Thoracic aorta (tissue), 2 donors: ENCODE measurements around the gene BCO1. TPM values are rescaled to one million over a fixed set of nuclear protein-coding genes. Genes with fewer than 3 reads are reported as not detected.

Source experiments
- ATAC-seq: fragments of 150-250 bp; one replicate; pipeline ENCODE4 v1.8.0; 2017; ENCODE audit warnings: low read depth; ENCODE audit not compliant: insufficient number of reproducible peaks, low FRiP score
- DNase-seq: peaks from one replicate; pipeline ENCODE4 v3.0.0-alpha.2; 2020; ENCODE audit warnings: low spot score
- H3K27ac ChIP-seq, 2 donors: fragments of 200-600 bp; sonication (generic); 1 replicate in 1 of 2; 2 replicates in 1 of 2; pipeline ENCODE4 v1.5.1; 2016; ENCODE audit warnings: mild to moderate bottlenecking in 2 of 2, moderate library complexity in 2 of 2
- H3K27me3 ChIP-seq: fragments of 200-600 bp; sonication (generic); replicated peaks from 2 replicates; pipeline ENCODE4 v1.6.0; 2016; ENCODE audit warnings: mild to moderate bottlenecking; ENCODE audit not compliant: insufficient read depth
- H3K36me3 ChIP-seq: fragments of 200-600 bp; sonication (generic); one replicate; pipeline ENCODE4 v1.5.1; 2016
- H3K4me1 ChIP-seq, 2 donors: fragments of 200-600 bp; sonication (generic); 1 replicate in 1 of 2; 2 replicates in 1 of 2; pipeline versions ENCODE4 v1.5.1 to v1.6.0; 2016; ENCODE audit warnings: low read depth in 2 of 2, mild to moderate bottlenecking in 1 of 2; ENCODE audit not compliant: control insufficient read depth in 1 of 2
- H3K4me3 ChIP-seq: fragments of 200-600 bp; sonication (generic); 2 replicates; pipeline ENCODE4 v1.5.1; 2016; ENCODE audit warnings: mild to moderate bottlenecking
- H3K9me3 ChIP-seq: fragments of 200-600 bp; sonication (generic); 2 replicates; pipeline ENCODE4 v1.5.1; 2016
- total RNA-seq, 2 donors: library from RNA; depleted of rRNA; stranded (reverse); fragments of >200 nt; gene quantifications; one replicate each; pipeline versions ENCODE4 v1.1.0 to v1.2.3, GENCODE V29; 2016
- TF ChIP-seq, protein P1 (sequence below): fragments of 200-600 bp; sonication (generic); IDR thresholded peaks from one replicate; pipeline ENCODE4 v1.5.1; 2019; ENCODE audit warnings: antibody characterized with exemption

The BCO1 gene
- total RNA-seq, 2 donors from 2014 or later: not detected

DNA sequence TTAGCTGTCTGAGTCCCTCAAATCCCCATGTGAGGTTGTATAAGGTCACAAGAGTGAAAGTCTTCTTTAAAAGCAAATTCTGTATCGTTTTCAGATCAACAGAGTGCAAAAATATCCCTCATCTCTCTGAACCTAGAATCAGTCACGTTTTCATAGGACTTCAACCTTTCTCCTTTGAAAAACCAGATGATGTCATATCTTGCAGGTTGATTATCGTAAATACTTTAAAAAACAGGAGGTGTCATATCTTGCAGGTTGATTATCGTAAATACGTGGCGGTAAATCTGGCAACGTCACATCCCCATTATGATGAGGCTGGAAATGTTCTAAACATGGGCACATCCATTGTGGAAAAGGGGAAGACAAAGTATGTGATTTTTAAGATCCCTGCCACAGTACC lies 25.9 kb downstream of the BCO1 start:
- Histone ChIP-seq H3K9me3 (no peaks in the 10 kb centered on the region), H3K4me3 (no peak overlapping the region), H3K27ac (no peak overlapping the region), H3K27me3 (no peaks in the 10 kb centered on the region), H3K36me3 (no peaks in the 10 kb centered on the region), H3K4me1 (peaks cover 0 to 8% of the 10 kb centered on the region in 2 donors)
- ATAC-seq (no peak), DNase-seq (no peak)
- TF ChIP-seq, protein P1, sequence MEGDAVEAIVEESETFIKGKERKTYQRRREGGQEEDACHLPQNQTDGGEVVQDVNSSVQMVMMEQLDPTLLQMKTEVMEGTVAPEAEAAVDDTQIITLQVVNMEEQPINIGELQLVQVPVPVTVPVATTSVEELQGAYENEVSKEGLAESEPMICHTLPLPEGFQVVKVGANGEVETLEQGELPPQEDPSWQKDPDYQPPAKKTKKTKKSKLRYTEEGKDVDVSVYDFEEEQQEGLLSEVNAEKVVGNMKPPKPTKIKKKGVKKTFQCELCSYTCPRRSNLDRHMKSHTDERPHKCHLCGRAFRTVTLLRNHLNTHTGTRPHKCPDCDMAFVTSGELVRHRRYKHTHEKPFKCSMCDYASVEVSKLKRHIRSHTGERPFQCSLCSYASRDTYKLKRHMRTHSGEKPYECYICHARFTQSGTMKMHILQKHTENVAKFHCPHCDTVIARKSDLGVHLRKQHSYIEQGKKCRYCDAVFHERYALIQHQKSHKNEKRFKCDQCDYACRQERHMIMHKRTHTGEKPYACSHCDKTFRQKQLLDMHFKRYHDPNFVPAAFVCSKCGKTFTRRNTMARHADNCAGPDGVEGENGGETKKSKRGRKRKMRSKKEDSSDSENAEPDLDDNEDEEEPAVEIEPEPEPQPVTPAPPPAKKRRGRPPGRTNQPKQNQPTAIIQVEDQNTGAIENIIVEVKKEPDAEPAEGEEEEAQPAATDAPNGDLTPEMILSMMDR: no peak

DNA sequence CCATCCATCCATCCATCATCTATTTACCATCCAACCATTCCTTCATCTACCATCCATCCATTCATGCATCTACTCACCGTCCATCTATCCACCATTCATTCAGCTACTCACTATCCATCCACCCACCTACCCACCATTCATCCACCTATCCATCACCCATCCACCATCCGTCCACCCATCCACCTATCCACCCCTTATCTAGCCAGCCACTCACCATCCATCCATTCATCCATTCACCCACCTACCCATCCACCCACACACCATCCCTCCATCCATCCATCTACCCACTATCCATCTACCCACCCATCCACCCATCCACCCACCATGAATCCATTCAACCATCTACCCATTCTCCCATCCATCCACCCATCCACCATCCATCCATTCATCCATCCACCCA lies 26.6 kb downstream of the BCO1 start:
- H3K4me1 ChIP-seq: peaks cover 0 to 8% of the 10 kb centered on the region in 2 donors
- ATAC-seq (no peak), DNase-seq (no peak)
- TF ChIP-seq, protein P1: no peak
- H3K27me3 ChIP-seq: no peaks in the 10 kb centered on the region
- no peak overlapping the region for H3K4me3 ChIP-seq
- H3K9me3 ChIP-seq: no peaks in the 10 kb centered on the region
- H3K27ac ChIP-seq: no peak overlapping the region
- H3K36me3 ChIP-seq: no peaks in the 10 kb centered on the region

DNA sequence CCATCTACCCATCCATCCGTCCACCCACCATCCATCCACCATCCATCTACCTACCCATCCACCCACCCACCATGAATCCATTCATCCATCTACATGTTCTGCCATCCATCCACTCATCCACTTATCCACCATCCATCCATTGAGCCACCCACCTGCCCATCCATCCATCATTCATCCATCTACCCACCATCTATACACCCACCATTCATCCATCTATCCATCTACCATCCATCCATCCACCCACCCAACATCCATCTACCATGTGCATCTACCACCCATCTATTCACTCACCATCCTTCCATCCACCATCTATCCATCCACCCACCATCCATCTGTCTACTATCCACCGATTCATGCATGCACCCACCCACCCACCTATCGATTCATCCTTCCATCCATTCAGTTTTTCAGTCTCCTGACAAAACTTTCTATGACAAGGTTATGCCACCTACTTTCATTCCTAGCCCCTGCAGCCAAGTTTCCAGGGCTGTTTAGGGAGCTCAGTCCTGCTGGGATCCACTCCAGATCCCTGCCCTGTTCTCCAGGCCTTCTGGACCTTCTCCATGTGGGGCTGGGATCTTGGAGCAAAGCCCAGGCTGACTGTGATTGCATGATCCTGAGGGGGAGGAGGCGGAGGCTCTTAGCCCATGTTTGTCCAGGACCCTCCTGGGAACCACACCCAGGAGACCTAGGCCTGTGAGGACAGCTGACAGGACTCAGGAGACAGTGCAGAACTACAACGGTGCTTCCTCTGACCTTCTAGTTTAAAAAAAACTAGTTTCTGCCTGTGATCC lies 27.4 kb downstream of the BCO1 start:
- TF ChIP-seq, protein P1: no peak
- no peak overlapping the region for H3K4me3 ChIP-seq
- H3K36me3 ChIP-seq: no peaks in the 10 kb centered on the region
- no peak overlapping the region for H3K27ac ChIP-seq
- H3K4me1 ChIP-seq: peaks cover 0 to 8% of the 10 kb centered on the region in 2 donors
- no peak for DNase-seq
- no peak for ATAC-seq
- no peaks in the 10 kb centered on the region for H3K9me3 ChIP-seq
- H3K27me3 ChIP-seq: no peaks in the 10 kb centered on the region

DNA sequence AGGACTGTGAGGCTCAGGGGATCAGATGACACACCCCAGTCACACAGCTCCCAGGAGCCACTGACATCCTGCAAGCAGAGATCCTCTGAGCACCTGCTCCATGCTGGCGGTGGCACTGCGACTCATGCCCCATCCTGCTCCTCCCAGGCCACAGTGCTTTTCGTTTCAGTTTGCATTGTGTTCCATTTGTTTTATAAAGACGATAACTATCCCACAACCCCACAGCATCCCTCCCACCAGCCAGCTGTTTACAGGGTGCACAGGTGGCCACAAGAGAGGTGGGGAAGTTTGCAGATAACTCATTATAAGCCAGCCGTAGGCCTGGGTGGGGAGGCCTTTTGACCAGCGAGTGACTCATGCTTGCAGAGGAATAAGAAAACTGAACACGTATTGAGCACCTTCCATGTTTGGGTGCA lies 28.2 kb downstream of the BCO1 start:
- no peak overlapping the region for H3K27ac ChIP-seq
- H3K36me3 ChIP-seq: no peaks in the 10 kb centered on the region
- H3K4me3 ChIP-seq: no peak overlapping the region
- peaks cover 0 to 8% of the 10 kb centered on the region in 2 donors for H3K4me1 ChIP-seq
- H3K9me3 ChIP-seq: no peaks in the 10 kb centered on the region
- no peaks in the 10 kb centered on the region for H3K27me3 ChIP-seq
- no peak for ATAC-seq
- TF ChIP-seq, protein P1: no peak
- DNase-seq: no peak

DNA sequence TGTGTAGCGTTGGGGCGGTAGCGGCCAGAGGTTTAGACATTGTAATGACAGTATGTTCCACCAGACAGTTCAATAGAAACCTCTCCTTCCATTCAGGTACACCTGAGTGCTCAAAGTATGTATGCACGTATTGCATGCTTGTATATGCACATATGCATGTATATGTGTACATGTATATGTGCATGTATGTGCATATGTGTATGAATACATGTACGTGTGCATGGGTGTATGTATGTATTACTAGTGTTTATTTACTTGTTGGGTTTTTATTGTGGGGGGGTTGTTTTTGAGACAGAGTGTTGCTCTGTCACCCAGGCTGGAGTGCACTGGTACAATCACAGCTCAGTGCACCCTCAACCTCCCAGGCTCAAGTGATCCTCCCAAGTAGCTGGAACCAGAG lies 30.0 kb downstream of the BCO1 start:
- TF ChIP-seq, protein P1: no peak
- H3K36me3 ChIP-seq: no peaks in the 10 kb centered on the region
- H3K4me3 ChIP-seq: no peak overlapping the region
- H3K9me3 ChIP-seq: no peaks in the 10 kb centered on the region
- H3K4me1 ChIP-seq: peaks cover 0 to 8% of the 10 kb centered on the region in 2 donors
- no peak overlapping the region for H3K27ac ChIP-seq
- no peak for ATAC-seq
- DNase-seq: no peak
- no peaks in the 10 kb centered on the region for H3K27me3 ChIP-seq
